ENCODE measurements around the gene TNIP2.
A peak's percentile ranks its signal among the peaks of the same experiment; 100 is the strongest.
"Not testable (repeated sequence)": the region's sequence is repeated elsewhere in the genome, so short reads cannot be mapped to it uniquely, and the experiment has no call there.

TNIP2 gene

DNA sequence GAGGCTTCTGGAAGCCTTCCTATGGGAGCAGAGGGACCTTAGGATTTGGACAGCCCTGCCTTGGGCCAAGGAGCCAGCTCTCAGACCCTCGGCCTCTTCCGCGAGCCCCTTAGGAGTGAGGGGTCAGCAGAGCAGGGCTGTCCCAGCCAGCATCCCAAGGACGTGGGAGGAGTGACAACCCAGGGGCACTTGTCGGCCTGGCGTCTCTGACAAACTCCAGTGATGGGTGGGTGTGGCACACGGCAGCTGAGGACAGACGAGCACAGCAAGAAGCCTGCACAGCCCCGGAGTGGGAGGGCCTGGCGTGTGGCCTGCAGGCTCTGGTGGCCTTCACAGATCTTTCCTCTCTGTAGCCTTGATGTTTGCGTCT is 11.6 kb upstream of the TNIP2 start:
- H3K4me3 ChIP-seq (ENCODE audit: insufficient read depth, low read depth, low read length), result no peak overlapping the region
- no peaks in the 10 kb centered on the region for H3K4me1 ChIP-seq (ENCODE audit: control insufficient read depth, insufficient read depth, low read length)
- H3K27me3 ChIP-seq (ENCODE audit: control insufficient read depth, insufficient read depth, low read length, poor library complexity, severe bottlenecking), result no peaks in the 10 kb centered on the region
- WGBS, 2 experiments, result 63 to 69% methylated on average over 11 of the region's 11 CpGs
- H3K9me3 ChIP-seq (ENCODE audit: control insufficient read depth, low read length), result no peaks in the 10 kb centered on the region
- H3K27ac ChIP-seq (ENCODE audit: insufficient read depth, low read depth, low read length, poor library complexity, severe bottlenecking), result no peak overlapping the region
- H3K36me3 ChIP-seq (ENCODE audit: control insufficient read depth, insufficient read depth, low read length), result no peaks in the 10 kb centered on the region

DNA sequence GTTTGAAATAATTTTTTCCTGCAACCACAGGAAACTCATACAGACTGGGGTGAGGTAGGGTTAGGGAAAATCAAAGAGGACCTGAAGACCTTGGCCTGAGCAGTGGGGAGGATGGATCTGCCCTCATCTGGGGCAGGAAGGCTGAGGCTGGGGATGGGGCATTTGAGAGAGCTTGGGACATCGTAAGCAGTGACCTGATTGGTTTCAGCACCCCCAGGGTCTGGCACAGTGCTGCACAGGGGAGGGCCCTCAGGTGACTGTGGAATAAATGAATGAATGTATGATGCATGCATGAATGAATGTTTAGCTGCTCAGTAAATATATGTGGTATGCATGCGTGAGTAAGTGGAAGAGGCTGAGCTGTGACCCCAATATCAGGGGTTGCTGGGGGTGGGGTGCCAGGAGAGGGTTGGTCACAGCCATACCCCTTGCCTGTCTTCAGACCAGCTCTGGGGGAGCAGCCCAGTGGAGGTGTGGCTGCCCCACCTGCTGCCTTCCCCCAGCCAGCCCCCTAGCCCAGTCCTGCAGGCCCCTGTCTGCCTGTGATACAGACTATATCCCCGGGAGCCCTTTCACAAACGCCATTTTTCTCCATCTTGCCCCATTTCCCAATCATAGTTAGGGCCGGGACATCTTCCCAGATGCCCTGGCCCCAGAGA is 11.0 kb upstream of the TNIP2 start:
- 92 to 93% methylated on average over 5 of the region's 5 CpGs for WGBS, 2 experiments
- no peak overlapping the region for H3K4me3 ChIP-seq (ENCODE audit: insufficient read depth, low read depth, low read length)
- H3K27ac ChIP-seq (ENCODE audit: insufficient read depth, low read depth, low read length, poor library complexity, severe bottlenecking), result no peak overlapping the region
- no peaks in the 10 kb centered on the region for H3K9me3 ChIP-seq (ENCODE audit: control insufficient read depth, low read length)
- H3K36me3 ChIP-seq (ENCODE audit: control insufficient read depth, insufficient read depth, low read length), result no peaks in the 10 kb centered on the region
- H3K27me3 ChIP-seq (ENCODE audit: control insufficient read depth, insufficient read depth, low read length, poor library complexity, severe bottlenecking), result no peaks in the 10 kb centered on the region
- H3K4me1 ChIP-seq (ENCODE audit: control insufficient read depth, insufficient read depth, low read length), result no peaks in the 10 kb centered on the region

DNA sequence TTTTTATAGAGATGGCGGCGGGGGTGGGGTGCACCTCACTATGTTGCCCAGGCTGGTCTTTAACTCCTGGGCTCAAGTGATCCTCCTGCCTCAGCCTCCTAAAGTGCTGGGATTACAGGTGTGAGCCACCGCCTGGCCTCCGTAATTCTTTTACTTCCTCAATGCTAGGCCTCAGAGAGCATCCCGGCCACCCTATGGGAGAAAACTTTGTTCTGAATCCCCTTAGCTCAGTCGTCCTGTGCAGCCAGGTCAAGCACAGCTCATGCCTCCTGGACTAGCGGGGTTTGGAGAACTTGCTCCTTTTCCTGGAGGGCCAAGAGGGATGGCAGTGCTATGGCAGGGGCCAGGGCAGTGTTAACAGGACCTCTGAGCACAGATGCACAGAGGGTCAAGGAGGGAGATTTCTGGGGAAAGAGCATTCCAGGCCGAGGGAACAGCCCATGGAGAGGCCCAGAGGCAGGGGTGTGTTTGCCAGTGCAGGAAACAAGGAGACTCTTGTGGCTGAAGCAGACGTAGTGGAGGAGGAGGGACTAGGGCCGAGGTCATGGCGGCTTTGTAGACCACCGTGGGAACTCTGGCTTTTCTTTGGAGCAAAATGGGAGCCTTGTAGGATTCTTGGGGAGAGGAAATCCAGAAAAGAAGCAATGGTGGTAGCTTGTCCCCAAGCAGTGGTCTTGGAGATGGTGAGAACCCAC is 9.8 kb upstream of the TNIP2 start:
- 89 to 91% methylated on average over 12 of the region's 12 CpGs for WGBS, 2 experiments
- H3K27ac ChIP-seq (ENCODE audit: insufficient read depth, low read depth, low read length, poor library complexity, severe bottlenecking), result no peak overlapping the region

DNA sequence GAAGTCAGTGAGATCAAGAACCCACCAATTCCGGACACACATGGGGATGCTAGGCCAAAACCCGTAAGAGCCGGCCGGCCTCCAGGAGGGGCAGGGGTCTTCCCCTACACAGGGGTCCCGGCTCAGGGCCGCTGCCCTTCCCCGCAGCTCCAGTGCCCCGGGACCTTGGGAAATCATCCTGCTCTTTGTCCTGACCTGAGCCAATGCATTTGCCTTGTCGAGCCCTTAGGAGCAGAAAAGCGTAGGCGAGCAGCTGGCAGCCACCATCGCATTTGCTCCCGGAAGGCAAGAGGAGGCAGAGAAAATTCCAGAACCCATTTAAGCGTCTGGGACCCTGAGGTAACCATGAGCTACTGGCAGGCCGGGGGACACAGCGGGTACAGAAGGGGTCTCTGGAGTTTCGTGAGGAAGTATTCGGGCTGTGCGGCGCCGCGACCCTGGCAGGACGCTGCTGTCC is 7.4 kb upstream of the TNIP2 start:
- Histone ChIP-seq H3K4me3 (ENCODE audit: insufficient read depth, low read depth, low read length) (no peak overlapping the region), H3K27me3 (ENCODE audit: control insufficient read depth, insufficient read depth, low read length, poor library complexity, severe bottlenecking) (no peaks in the 10 kb centered on the region), H3K36me3 (ENCODE audit: control insufficient read depth, insufficient read depth, low read length) (no peaks in the 10 kb centered on the region), H3K4me1 (ENCODE audit: control insufficient read depth, insufficient read depth, low read length) (no peaks in the 10 kb centered on the region), H3K9me3 (ENCODE audit: control insufficient read depth, low read length) (no peaks in the 10 kb centered on the region), H3K27ac (ENCODE audit: insufficient read depth, low read depth, low read length, poor library complexity, severe bottlenecking) (no peak overlapping the region)
- 94 to 95% methylated on average over 23 of the region's 23 CpGs for WGBS, 2 experiments

More for the DNA sequence above, 9.8 kb upstream of the TNIP2 start:
- Histone ChIP-seq H3K4me3 (ENCODE audit: insufficient read depth, low read depth, low read length) (no peak overlapping the region), H3K9me3 (ENCODE audit: control insufficient read depth, low read length) (no peaks in the 10 kb centered on the region), H3K27me3 (ENCODE audit: control insufficient read depth, insufficient read depth, low read length, poor library complexity, severe bottlenecking) (no peaks in the 10 kb centered on the region), H3K4me1 (ENCODE audit: control insufficient read depth, insufficient read depth, low read length) (no peaks in the 10 kb centered on the region), H3K36me3 (ENCODE audit: control insufficient read depth, insufficient read depth, low read length) (no peaks in the 10 kb centered on the region)

DNA sequence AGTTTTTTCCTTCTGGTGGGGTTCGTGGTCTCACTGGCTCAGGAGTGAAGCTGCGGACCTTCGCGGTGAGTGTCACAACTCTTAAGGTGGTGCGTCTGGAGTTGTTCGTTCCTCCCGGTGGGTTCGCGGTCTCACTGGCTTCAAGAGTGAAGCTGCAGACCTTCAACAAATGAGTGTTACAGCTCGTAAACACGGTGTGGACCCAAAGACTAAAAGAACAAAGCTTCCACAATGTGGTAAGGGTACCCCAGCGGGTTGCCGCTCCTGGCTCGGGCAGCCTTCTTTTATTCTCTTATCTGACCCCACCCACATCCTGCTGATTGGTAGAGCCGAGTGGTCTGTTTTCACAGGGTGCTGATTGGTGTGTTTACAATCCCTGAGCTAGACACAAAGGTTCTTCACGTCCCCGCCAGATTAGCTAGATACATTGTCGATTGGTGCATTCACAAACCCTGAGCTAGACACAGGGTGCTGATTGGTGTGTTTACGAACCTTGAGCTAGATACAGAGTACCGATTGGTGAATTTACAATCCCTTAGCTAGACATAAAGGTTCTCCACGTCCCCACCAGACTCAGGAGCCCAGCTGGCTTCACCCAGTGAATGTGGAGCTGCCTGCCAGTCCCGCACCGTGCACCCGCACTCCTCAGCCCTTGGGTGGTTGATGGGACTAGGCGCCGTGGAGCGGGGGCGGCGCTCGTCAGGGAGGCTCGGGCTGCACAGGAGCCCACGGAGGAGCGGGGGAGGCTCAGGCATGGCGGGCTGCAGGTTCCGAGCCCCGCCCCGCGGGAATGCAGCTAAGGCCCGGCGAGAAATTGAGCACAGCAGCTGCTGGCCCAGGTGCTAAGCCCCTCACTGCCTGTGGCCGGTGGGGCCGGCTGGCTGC is 6.6 kb upstream of the TNIP2 start:
- H3K36me3 ChIP-seq (ENCODE audit: control insufficient read depth, insufficient read depth, low read length); H3K27ac ChIP-seq (ENCODE audit: insufficient read depth, low read depth, low read length, poor library complexity, severe bottlenecking); H3K27me3 ChIP-seq (ENCODE audit: control insufficient read depth, insufficient read depth, low read length, poor library complexity, severe bottlenecking); H3K4me1 ChIP-seq (ENCODE audit: control insufficient read depth, insufficient read depth, low read length); H3K9me3 ChIP-seq (ENCODE audit: control insufficient read depth, low read length); H3K4me3 ChIP-seq (ENCODE audit: insufficient read depth, low read depth, low read length): not testable (repeated sequence)
- WGBS, 2 experiments, result 94 to 95% methylated on average over 42 of the region's 42 CpGs

DNA sequence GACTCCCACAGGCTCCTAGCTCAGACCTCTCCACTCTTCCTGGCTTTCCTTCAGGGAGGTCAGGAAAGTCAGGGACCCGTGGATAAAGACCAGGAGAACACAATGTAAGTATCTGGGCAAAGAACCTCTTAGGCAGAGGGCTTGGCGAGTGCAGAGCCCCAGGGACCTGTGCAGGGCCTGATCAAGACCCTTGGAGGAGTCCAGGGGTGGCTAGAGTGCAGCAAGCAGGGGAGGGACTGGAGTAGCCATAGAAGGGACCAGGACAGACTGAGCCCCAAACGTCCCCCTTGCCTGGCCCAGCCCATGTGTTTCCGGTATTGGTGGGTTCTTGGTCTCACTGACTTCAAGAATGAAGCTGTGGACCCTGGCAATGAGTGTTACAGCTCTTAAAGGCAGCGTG is 5.9 kb upstream of the TNIP2 start:
- no peaks in the 10 kb centered on the region for H3K27me3 ChIP-seq (ENCODE audit: control insufficient read depth, insufficient read depth, low read length, poor library complexity, severe bottlenecking)
- H3K27ac ChIP-seq (ENCODE audit: insufficient read depth, low read depth, low read length, poor library complexity, severe bottlenecking), result no peak overlapping the region
- H3K9me3 ChIP-seq (ENCODE audit: control insufficient read depth, low read length), result no peaks in the 10 kb centered on the region
- H3K36me3 ChIP-seq (ENCODE audit: control insufficient read depth, insufficient read depth, low read length), result no peaks in the 10 kb centered on the region
- H3K4me1 ChIP-seq (ENCODE audit: control insufficient read depth, insufficient read depth, low read length), result no peaks in the 10 kb centered on the region
- no peak overlapping the region for H3K4me3 ChIP-seq (ENCODE audit: insufficient read depth, low read depth, low read length)
- 89 to 90% methylated on average over 5 of the region's 5 CpGs for WGBS, 2 experiments

DNA sequence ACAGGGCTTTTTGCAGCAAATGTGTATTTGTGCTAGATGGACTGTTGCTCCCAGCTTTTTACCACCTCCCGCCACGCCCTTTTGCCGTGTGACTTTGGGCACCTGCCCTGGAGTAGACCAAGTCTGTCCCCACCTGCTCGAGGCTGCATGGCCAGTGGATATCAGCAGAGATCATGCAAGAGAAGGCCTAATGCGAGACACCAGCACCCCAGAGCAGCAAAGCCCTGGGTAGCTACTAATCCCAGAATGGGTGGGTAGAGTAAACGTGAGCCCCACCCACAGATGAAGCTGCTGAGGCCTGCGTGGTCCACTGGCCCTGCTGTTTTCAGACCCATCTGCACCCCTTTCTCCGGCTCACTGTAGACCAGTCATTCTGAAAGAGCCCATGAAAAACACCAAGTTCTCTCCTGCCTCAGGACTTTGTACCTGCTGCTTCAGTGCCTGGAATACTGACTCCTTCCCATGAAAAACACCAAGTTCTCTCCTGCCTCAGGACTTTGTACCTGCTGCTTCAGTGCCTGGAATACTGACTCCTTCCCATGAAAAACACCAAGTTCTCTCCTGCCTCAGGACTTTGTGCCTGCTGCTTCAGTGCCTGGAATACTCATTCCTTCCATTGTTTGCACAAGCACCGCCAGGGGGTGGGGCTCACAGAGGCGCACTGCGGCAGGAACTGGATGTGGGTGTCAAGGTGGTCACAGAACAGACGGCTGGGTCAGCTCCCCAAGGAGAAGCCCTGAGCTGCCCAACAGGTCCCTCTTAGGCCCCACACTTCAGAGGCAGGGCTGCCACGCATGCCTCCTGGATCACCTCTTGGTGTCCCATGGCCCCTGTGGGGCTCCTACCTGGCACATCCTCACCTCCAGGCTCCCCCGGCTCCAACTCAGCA is 5.1 kb upstream of the TNIP2 start:
- H3K36me3 ChIP-seq (ENCODE audit: control insufficient read depth, insufficient read depth, low read length), result no peaks in the 10 kb centered on the region
- H3K4me3 ChIP-seq (ENCODE audit: insufficient read depth, low read depth, low read length), result no peak overlapping the region
- H3K27me3 ChIP-seq (ENCODE audit: control insufficient read depth, insufficient read depth, low read length, poor library complexity, severe bottlenecking), result no peaks in the 10 kb centered on the region
- H3K27ac ChIP-seq (ENCODE audit: insufficient read depth, low read depth, low read length, poor library complexity, severe bottlenecking), result no peak overlapping the region
- no peaks in the 10 kb centered on the region for H3K4me1 ChIP-seq (ENCODE audit: control insufficient read depth, insufficient read depth, low read length)
- WGBS, 2 experiments, result 83 to 87% methylated on average over 14 of the region's 14 CpGs
- H3K9me3 ChIP-seq (ENCODE audit: control insufficient read depth, low read length), result no peaks in the 10 kb centered on the region

DNA sequence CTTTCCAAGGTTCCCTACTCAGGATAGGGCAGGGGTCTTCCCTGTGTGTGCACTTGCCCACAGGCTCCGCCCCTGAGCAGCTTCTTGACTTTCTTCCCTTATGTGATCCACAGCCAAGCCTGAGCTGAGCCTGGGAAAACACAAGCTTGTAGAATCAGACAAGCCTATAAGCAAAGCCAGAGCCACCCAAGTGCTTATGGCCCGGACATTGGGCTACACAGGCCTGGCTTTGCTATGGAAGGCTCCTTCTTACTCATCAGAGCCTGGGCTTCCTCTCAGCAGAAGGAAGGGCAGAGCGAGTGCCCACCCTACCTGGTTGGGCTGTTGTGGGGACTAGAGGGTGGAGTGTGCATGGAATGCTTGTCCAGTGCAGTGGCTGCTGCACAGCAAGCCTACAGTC is 1.3 kb upstream of the TNIP2 start:
- no peak overlapping the region for H3K27ac ChIP-seq (ENCODE audit: insufficient read depth, low read depth, low read length, poor library complexity, severe bottlenecking)
- no peaks in the 10 kb centered on the region for H3K9me3 ChIP-seq (ENCODE audit: control insufficient read depth, low read length)
- H3K27me3 ChIP-seq (ENCODE audit: control insufficient read depth, insufficient read depth, low read length, poor library complexity, severe bottlenecking), result no peaks in the 10 kb centered on the region
- WGBS, 2 experiments, result 91 to 95% methylated on average over 3 of the region's 3 CpGs
- peaks cover 5% of the 10 kb centered on the region for H3K4me1 ChIP-seq (ENCODE audit: control insufficient read depth, insufficient read depth, low read length)
- no peak overlapping the region for H3K4me3 ChIP-seq (ENCODE audit: insufficient read depth, low read depth, low read length)
- no peaks in the 10 kb centered on the region for H3K36me3 ChIP-seq (ENCODE audit: control insufficient read depth, insufficient read depth, low read length)

DNA sequence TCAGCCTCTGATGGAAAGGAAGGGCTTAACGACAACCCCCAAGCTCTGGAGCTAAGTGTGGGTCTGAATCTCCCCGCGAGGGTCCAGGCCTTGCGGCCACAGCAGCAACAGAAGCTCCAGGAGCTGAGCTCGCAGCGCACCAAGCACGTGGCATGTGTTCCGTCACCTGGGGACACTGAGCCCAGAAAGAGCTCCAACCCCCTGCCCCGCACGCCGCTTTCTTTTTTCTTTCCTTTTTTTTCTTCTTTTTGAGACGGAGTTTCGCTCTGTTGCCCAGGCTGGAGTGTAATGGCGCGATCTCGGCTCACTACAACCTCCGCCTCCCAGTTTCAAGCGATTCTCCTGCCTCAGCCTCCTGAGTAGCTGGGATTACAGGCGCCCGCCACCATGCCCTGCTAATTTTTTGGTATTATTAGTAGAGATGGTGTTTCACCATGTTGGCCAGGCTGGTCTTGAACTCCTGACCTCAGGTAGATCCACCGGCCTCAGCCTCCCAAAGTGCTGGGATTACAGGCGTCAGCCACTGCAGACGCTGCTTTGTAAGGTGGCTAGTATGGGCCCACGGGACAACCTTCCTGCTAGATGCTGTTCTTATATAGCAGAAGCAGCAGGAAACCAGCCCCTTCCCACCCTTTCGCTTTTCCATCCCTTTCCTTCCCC is 685 bp upstream of the TNIP2 start:
- peak overlapping the region; percentile 26 for H3K4me3 ChIP-seq (ENCODE audit: insufficient read depth, low read depth, low read length)
- no peaks in the 10 kb centered on the region for H3K36me3 ChIP-seq (ENCODE audit: control insufficient read depth, insufficient read depth, low read length)
- H3K4me1 ChIP-seq (ENCODE audit: control insufficient read depth, insufficient read depth, low read length), result peaks cover 5% of the 10 kb centered on the region
- 78 to 80% methylated on average over 25 of the region's 25 CpGs for WGBS, 2 experiments
- H3K9me3 ChIP-seq (ENCODE audit: control insufficient read depth, low read length), result no peaks in the 10 kb centered on the region
- H3K27ac ChIP-seq (ENCODE audit: insufficient read depth, low read depth, low read length, poor library complexity, severe bottlenecking), result peak overlapping the region; percentile 26
- no peaks in the 10 kb centered on the region for H3K27me3 ChIP-seq (ENCODE audit: control insufficient read depth, insufficient read depth, low read length, poor library complexity, severe bottlenecking)
